Stimulated activated CD4-positive, alpha-beta T cell treated with anti-CD3 and anti-CD28 coated beads, Interleukin-1b, Interleukin-23, amount 100 ng/mL, for 24 hours (primary cell): ENCODE results near the gene ERG28.
A peak's percentile ranks its signal among the peaks of the same experiment; 100 is the strongest.
"Not testable (repeated sequence)": the region's sequence is repeated elsewhere in the genome, so short reads cannot be mapped to it uniquely, and the experiment has no call there.

Source experiments
- DNase-seq, 4 experiments: peaks; one replicate each; pipeline ENCODE4 v3.0.0-alpha.2; 2020; ENCODE audit warnings: low read depth in 4 of 4, low spot score in 1 of 4

The ERG28 gene, protein sequence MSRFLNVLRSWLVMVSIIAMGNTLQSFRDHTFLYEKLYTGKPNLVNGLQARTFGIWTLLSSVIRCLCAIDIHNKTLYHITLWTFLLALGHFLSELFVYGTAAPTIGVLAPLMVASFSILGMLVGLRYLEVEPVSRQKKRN

DNA sequence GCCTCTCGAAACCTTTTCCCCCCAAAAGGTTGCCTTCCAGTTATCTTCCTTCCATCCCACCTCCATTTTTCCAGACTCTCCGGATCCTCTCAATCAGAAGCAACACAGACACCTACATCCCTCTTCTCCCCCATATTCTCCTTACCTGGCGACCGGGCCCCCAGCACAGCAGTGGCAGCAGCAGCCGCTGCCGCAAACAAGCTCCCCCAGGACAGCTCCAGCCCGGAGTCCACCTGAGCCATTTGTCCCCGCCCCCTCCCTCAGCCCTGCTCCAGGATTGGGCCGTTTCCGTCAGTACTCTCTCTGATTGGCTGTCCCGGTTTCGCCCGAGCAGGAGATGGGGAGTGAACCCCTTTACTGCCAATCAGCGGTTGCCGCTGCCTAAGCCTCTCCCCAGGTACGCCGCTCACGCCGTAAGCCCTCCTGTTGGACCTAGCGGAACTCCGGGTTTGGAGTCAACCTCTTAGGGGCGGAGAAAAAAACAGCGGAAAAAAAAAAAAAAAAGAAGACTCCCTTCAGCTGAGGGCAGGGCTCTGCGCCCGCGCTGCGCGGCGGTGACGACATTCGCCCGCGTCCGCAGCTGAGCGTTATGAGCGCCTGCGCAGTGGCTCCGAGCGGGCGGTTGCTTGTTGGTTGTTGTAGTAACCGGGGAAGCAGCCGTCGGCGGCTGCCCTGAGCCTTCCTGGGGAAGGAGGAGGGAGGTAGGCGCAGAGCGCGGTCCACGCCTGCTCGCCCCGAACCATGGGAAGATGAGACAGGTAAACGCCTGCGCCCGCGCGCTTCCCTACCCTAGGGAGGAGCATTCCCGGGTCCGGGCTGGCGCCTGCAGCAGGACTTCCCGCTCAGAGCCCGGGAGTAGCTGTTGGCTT lies at the start of gene ERG28, which contains the start of gene TTLL5:
ERG28 (minus strand) TSS at position 247 of the 869 bp plus-strand sequence. CDS start 3,374 bp downstream, outside the sequence.
TTLL5 (plus strand) TSS at position 617 of the 869 bp plus-strand sequence. CDS start 1,904 bp downstream, outside the sequence.
- peak; percentile 84 to 95 (median 92) for DNase-seq

DNA sequence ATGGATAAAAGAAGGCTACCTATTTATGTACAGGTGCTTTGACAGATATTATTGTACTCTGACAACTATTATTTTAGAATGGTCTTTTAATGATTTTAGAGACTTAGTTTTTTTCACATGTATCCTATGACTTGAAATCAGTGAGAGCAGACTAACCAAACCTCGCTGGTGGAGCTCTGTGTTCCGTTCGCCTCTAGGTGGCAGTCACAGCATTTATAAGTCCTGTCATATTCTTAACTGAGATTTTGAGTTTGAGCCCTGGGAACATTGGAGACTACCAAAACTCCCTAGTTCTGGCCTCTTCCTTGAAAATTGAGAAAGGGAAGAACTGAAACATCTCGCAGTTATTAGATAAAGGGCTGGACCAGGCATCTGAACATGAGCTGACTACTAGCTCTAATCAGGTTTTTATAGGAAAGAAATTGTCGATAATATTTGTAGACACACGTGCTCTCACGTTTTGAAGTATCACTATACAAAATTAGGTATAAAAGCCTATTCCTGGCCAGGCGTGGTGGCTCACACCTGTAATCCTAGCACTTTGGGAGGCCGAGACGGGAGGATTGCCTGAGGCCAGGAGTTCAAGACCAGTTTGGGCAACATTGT lies 48.6 kb upstream of the ERG28 start:
- DNase-seq: peak; percentile 19 to 47 (median 28)

DNA sequence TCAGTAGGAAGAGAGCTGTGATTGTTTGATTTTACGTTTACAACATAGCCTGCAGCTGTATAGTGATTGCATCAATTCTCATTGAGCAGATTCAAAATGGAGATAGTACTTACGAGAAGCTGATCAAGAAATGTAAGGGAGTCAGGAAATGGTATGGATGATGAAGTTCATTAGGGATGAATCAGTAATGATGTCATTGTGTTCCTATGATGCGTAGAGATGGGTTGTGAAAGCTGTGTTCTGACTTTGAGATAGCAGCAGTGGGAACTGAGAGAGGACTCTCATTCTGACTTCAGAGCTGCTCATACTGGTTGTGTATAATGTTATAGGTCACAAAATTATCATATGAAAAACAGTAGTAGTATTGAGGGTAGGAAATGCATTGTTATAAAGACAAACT lies 44.3 kb upstream of the ERG28 start:
- DNase-seq: no peak

DNA sequence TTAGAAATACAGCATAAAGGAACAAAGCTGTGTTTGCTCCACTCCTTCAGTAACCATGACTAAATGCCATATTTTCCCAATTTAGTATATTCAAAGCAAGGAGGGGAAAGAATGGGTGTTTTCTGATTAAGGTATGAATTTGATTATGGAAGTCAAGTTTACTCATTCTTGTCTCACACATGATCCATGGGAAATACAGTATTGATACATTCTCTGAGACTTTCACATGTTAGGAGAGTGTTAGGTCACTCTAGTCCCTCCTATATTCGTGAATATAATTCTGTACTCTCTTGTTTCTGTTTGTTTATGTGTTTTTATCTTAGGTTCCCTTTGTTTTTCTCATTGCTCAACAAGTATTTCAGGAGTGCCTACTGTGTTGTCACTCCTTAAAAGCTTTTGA lies 42.8 kb upstream of the ERG28 start:
- no peak for DNase-seq

DNA sequence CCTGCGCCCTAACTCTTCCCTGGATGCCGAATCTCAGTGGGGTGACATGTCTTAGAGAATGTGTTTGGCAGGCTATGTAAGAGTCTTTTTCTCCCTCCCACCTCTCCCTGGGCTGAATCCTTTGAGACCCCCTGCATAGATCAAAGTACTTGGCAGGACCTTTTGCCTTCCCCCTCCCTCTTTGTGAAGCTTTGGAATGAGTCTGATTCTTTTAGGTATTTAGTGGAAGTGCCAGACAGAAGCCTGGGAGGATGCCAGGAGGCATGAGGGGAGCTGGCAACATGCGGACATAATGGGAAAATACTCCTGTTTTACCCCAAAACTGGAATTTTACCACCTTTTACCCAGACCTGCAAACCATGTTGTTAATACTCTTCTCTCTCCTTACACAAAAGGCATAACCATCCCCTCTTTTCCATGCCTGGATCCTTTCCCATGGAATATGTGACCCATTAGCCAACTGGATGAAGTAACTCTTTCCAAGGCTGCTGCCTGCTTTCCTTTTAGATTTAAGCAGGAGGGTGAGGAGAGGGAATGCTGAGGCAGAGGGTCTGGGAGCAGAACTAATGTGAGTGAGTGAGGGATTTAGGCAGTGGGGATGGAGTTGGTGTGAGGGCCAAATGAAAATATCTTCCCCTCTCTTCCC lies 42.1 kb upstream of the ERG28 start:
- no peak for DNase-seq

DNA sequence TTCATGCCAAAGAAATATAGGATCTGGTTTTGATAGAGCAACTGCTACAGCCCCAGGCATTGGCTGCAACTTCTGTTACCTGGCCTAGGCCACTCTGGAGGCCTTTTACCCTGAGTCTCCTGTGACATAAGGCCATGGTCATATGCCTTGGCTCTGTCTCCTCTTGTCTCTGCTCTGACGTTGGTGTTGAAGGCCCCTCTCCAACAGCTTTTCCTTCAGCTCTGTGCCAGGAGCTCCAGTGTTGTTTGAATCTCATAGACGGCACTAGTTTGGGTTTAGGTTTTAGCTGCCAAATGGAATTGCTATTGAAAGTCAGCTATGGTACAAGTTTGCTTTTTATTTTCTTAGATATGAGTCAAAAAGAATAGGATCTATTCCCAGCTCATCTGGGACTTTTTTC lies 41.4 kb upstream of the ERG28 start:
- DNase-seq: no peak

DNA sequence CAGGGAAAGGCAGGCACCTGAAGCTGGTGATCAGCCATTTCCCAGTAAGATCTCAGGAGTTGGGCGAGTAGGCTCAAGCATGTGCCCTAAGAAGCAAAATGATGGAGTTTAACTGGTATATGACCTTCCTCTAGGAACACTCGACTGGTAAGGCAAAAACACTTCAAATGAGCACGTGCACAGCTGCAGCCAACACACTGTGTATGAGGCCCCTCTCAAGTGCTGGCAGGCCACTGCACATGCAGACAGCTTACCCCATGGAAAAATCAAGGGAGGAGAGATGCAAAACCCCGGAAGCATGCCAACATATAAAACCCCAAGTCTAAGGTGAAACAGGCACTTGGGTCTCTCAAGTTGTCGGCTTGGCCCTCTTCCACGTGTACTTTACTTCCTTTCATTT lies 39.6 kb upstream of the ERG28 start:
- DNase-seq: no peak

DNA sequence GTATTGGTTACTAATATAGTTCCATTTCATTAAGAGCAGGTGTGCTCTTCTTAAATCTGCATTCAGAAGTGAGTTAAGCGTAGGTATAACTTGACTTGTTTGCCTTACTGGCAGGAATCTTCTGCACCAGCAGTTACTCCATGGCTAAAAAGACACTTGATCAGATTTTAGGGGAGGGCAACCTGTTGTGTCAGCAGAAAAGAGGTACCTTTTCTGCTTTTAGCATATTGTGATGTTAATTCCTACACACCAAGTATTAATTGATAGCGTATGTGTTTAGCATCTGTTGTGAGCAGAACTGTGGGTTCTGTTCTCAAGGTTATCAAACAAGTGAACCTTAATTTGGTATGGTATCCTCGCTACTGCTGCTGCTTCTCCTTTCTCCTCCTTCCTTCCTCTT lies 38.7 kb upstream of the ERG28 start:
- DNase-seq: no peak

DNA sequence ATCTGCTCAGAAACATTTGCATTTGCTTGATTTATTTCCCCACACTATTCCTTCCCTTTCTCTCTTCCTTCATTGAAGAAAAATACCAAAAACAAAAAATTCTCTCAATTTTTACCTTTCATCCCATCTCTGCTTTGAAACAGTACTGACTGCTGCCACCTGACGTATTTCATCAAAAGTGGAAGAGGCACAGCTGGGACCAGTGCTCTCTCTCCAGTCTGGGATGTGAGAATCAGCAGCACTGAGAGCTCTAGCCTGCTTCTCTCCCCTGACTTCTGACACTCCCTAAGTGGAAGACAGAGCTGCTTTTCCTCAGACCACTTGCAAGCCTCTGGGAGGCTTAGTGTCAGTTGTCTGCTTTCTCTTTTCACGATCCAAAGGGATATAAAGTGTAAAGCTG lies 37.2 kb upstream of the ERG28 start:
- no peak for DNase-seq

DNA sequence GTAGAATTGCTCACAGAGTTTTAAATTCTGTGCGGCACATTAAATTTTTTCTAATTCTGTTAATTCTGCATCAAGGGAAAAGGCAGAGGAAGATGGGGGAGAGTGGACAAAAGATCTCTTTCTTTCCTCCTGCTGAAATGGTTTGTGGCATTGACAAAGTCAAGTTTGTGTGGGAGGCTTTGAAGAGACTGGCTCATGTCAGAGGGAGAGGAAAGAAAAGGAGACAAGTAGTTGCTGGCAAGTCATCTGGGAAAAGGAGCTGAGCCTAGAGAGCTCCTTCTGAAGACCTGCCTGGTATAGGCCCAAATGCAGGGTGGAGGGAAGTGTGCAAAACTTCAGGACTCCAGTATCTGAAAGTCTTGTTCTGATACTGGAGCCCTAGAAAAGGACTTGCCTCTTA lies 36.7 kb upstream of the ERG28 start:
- DNase-seq: no peak

DNA sequence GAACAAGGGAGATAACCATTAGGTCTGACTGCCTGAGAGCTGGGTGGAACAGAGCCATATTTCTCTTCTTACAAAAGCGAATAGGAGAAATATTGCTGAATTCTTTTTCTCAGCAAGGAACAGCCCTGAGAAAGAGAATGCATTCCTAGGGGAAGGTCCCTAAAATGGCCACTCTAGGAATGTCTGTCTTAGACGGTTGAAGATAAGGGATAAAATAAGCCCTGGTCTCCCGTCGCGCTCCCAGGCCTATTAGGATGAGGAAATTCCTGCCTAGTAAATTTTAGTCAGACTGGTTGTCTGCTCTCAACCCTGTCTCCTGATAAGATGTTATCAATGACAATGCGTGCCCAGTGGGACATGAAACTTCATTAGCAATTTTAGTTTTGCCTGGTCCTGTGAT lies 34.3 kb upstream of the ERG28 start:
- not testable (repeated sequence) for DNase-seq

DNA sequence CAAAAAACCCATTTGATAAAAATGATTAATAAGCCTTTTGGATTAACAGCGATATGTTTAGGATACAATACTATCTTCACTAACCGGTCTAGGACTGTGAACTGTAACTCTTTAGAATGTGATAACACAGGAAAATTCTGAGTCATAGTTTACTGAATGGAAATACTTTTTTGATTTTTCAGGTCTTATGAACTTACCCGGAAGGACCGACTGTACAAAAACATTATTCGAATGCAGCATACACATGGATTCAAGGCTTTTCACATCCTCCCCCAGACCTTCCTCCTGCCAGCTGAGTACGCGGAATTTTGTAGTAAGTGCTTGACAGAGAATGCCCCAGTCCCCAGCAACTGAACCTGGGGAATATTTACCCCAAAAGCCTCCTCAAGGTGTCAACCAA lies 29.3 kb upstream of the ERG28 start:
- no peak for DNase-seq

DNA sequence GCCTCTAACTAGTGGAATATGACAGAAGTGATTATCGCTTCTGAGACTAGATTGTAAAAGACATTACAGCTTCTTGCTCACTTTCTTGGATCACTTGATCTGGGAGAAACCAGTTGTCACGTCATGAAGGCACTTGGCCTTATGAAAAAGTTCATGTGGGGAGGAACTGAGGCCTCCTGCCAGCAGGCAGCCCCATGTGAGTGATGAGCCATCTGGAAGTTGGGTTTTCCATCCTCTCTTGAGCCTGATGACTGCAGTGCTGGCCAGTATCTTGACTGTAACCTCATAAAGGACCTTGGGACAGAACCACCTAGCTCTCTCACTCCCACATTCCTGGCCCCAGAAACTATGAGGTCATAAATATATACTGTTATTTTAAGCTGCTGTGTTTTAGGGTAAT lies 28.3 kb upstream of the ERG28 start:
- DNase-seq: no peak

DNA sequence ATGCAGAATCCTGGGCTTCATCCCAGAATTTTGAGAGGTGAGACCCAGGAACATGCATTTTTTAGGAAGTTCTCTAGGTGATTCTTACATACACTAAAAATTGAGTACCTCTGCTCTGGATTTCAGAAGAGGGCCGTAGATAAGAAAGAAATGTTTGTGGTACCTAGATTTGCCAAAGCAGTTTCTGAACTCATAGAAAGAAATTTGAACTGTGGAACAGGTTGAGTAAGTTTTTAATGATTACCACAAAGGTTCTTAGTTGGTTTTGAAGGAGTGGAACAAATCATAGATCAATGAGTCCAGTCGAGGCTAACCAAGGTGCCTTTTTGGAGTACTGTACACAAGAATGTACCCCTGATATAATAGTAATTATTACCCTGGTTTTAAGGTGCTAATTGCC lies 25.2 kb upstream of the ERG28 start:
- DNase-seq: no peak

DNA sequence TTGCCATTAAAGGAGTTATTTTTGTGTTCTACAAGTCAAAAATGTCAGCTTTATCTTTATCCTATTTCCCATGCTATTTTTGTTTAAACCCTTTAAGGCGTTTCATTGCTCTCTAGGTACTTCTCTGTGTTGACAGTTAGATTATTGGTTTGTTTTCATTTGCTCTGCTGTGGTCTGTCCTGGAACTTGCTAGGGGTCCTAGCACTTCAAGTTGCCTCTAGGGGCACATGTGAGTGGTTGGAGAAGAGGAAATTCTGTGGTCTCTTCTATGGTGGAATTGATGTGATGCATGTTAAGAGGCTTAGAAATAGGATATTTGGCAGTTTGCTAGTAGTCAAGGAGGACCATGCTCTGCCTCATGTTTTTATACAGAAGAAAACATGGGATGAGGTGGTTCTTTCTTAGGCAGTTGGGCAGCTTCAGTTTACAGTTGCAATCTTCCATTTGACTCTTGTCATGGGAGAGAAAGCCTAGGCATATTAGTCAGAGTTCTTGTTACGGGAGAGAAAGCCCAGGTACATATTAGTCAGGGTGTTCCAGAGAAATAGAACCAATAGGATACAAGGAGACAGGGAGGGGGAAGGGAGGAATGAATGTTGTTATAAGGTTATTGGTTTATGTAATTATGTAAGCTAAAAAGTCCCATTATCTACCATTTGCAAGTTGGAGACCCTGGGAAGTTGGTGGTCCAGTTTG lies 14.7 kb upstream of the ERG28 start:
- DNase-seq: no peak

DNA sequence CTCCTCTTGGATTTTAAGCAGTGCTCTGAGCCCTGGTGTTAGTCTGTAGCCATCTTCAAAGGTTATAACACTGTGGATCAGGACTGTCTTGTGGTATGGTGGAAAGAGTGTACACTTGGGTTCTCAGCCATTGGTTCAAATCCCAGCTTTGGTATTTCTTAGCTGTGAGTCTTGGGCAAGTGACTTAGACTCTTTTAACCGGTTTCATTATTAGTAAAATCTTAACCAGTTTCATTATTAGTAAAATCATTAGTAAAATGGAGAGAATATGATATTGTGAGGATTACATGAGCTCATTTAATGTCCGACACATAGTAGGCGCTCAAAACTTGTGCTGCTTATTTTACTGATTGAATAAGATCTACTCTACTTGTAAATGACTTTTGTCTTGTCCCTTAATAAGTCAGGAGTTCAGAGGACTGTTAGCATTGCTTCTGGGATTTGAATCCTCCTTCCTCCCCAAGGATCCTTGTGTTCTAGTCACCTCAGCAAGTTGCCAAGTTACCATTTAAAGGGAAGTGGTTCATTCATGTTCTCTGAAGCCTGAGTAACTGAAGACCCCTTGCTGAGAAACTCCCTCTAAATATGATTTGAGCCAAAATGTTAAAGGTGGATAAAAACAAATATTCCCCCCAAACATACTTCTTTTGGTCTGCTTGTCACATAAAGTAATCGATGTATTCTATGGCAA lies 12.8 kb upstream of the ERG28 start:
- DNase-seq: no peak

DNA sequence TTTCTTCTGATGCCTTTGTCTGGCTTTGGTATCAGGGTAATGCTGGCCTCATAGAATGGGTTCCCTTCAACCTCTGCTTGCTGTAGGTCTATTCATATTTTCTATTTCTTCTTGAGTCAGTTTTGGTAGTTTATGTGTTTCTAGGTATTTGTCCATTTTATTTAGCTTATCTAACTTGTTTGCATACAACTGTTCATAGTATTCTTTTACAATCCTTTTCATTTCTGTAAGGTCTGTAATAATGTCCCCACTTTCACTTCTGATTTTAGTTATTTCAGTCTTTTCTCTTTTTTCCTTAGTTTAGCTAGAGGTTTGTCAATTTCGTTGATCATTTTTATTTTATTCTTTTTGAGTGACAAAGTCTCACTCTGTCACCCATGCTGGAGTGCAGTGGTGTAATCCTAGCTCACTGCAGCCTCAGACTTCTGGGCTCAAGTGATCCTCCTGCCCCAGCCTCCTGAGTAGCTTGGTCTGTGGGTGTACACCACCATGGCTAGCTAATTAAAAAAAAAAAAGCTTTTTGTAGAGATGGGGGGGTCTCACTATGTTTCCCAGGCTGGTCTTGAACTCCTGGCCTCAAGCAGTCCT lies 12.0 kb upstream of the ERG28 start:
- DNase-seq: no peak

DNA sequence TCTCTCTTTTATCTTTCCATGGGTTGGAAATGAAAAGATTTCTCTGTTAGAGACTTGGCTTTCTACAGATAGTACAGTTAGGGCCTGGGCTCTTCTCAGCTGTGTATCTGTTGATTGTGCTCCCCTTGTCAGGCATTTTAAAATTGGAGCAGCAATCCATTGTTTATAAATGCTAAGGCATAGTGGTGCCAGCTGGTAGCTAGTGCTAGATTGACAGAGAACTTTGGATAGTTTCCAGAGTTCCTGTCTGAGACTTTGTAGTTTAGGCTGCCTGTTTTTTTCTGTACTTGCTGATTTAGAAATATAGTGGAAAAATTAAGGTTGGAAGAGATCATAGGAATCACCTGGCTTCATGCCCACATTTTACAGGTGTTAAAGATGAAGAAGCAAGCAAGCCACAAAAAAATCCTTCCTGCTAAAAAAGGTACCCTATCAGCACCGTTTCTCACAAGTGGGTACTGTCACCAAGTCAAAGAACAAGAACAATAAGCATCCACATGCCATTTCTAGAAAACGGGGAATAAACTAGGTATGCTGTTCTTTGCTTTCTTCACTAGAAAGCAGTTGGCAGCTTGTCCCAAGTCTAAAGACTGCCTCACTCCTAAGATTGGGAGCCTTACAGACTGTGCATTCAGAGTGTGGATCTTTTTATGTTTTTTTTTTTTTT lies 6.6 kb upstream of the ERG28 start:
- DNase-seq: no peak

DNA sequence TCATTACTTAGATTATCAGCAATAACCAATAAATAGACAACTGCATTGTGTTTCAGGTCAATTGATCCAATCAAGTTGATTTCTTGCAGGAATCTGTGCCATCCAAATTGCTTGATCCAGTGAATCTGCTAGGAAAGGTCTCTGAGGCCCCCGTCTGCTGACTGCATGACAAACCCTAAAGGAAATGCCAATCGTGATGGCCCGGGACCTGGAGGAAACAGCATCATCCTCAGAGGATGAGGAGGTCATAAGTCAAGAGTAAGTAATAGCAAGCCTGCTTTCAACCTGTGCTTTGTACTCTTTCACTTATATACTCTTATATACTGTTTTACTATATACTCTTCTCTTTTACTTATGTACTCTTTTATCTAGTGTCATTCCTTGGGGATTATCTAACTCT lies 2.3 kb upstream of the ERG28 start:
- no peak for DNase-seq

DNA sequence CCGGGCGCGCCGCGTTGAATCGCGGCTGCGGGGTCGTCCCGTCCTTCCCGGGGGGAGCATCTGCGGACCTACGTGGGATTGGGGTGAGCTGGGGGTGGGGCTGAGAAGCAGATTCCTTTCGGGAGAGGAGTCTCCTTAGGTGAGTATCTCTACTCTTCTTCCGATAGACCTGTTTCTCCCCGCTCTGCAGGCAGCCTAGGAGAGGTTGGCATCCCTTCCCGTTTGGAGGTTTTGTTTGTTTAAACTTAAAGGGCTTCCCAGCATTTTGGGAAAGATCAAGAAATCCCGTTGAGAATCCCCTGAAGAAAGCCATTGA lies 781 bp upstream of the ERG28 start:
- no peak for DNase-seq
